ENCODE measurements around the gene PTPA.

The PTPA gene

DNA sequence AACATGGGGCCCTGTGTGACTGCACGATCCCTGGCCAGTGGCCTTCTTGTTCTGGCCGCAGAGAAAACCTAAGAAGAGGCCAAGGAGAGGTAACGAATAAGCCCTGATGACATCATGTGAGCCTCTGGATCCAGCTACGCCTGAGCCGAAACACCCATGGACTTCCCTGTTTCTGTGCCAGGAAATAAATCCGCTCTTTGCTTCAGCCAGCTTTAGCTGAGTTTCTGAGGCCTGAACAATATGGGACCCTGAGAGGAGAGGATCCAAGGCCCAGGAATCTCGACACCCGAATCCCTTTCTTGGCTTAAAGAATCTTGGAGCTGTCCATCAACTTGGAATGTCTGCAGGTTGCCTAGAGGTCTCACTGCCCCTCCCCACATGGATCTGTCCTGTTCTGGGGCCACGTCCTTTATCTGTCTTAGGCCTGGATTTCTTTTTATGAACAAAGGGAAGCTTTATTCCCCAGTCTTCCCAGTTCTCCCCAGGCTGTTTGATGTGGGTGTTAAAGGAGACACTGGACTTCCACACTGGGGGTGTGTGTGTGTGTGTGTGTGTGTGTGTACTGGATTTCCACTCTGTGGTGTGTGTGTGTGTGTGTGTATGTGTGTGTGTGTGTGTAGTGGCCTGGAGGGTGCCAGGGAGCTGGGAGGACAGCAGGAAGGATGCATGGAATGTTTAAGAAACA, 53.2 kb downstream of the PTPA start:
- in situ Hi-C loops (cut with HindIII; ENCODE audit: low sequenced_read_pairs) = no loop called here

DNA sequence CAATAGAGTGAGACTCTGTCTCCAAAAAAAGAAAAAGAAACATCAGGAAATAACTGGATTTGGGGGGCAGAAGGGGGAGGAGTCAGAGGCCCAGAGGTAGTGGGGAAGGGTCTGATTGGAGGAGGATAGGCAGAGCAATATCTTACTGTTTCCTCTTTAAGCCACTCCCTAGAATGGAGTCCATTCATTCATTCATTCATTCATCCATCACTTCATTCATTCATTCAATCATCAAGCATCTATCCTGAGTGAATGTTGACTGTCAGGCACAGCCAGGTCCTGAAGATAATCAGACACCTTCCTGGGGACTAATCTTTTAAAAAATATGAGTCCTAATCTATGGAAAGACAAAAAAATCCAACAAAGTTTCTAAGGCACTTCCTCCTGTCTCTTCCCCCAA, 54.0 kb downstream of the PTPA start:
- in situ Hi-C loops (cut with HindIII; ENCODE audit: low sequenced_read_pairs) = no loop called here
- no peak overlapping the region for H3K4me3 ChIP-seq (ENCODE audit: low read depth, low read length)
- TF ChIP-seq, protein P1, sequence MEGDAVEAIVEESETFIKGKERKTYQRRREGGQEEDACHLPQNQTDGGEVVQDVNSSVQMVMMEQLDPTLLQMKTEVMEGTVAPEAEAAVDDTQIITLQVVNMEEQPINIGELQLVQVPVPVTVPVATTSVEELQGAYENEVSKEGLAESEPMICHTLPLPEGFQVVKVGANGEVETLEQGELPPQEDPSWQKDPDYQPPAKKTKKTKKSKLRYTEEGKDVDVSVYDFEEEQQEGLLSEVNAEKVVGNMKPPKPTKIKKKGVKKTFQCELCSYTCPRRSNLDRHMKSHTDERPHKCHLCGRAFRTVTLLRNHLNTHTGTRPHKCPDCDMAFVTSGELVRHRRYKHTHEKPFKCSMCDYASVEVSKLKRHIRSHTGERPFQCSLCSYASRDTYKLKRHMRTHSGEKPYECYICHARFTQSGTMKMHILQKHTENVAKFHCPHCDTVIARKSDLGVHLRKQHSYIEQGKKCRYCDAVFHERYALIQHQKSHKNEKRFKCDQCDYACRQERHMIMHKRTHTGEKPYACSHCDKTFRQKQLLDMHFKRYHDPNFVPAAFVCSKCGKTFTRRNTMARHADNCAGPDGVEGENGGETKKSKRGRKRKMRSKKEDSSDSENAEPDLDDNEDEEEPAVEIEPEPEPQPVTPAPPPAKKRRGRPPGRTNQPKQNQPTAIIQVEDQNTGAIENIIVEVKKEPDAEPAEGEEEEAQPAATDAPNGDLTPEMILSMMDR (IDR thresholded peaks at IDR 0.05; ENCODE audit: low read depth, low read length, missing control alignments) = no peak
- DNase-seq (ENCODE audit: low read depth) = no peak

More for the DNA sequence above, 53.2 kb downstream of the PTPA start:
- TF ChIP-seq, protein P1 (IDR thresholded peaks at IDR 0.05; ENCODE audit: low read depth, low read length, missing control alignments) = no peak
- no peak for DNase-seq (ENCODE audit: low read depth)
- H3K4me3 ChIP-seq (ENCODE audit: low read depth, low read length) = no peak overlapping the region

DNA sequence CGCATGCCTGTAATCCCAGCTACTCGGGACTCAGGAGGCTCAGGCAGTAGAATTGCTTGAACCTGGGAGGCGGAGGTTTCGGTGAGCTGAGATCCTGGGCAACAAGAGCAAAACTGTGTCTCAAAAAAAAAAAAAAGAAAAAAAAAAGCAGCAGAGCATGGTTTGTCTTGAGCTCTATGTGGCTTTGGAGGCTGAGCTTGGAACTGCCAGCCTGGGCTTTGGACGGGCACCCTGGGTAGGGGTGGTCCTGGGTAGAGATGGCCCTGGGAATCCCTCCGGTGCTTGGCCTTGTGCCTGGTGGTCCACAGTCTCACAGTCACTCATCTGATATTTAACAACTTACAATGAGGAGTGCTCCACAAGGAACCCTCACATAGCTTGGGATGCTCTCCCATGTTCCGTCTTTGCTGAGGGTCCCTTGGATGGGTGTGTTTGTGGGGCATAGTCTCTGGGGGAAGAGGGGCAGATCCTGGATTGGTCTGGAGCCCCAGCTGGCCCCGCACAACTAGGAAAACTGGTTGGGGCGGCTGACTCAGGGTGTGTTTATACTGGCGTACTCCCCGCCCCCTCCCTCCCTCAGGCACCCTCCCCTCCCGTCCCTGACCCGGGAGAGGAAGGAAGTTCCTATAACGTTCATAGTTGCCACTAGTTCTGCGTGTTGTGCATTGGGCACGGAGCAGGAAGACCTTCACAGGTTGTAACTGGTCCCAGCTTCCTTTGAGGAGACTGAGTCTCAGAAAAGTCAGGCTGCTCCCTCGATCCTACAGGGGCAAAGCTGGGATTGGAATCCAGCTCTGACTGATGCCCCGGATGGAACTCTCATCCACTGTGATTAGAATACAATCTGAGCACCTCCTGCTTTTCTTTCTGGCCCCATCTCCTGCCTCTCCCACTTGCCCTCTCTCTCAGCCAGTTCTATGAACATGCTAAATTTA, 55.7 kb downstream of the PTPA start:
- no peak for DNase-seq (ENCODE audit: low read depth)
- in situ Hi-C loops (cut with HindIII; ENCODE audit: low sequenced_read_pairs) = no loop called here
- TF ChIP-seq, protein P1 (IDR thresholded peaks at IDR 0.05; ENCODE audit: low read depth, low read length, missing control alignments) = no peak
- no peak overlapping the region for H3K4me3 ChIP-seq (ENCODE audit: low read depth, low read length)

DNA sequence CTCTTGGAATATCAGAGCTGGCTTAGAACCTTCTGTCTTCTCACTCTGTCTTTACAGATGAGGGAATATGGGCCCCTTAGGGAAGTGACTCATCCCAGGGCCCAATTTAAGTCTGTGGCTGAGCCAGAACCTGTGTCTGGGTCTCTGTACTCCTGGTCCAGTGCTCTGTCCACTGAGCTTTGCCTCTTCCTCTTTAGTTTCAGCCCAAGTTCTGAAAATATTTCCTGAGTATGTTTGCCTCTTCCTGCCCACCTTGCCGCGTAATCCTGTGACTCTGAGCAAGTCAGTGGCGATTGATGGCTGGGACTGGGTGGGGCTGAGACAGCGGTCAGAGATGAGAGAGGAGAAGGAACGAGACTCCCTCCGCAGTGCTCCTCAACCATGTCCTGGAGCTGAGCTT, 59.0 kb downstream of the PTPA start:
- TF ChIP-seq, protein P1 (IDR thresholded peaks at IDR 0.05; ENCODE audit: low read depth, low read length, missing control alignments) = no peak
- in situ Hi-C loops (cut with HindIII; ENCODE audit: low sequenced_read_pairs) = loop anchor here (5.0 kb wide), 1 partner anchor 67 kb away; no protein-coding TSS in a partner anchor
- no peak for DNase-seq (ENCODE audit: low read depth)
- no peak overlapping the region for H3K4me3 ChIP-seq (ENCODE audit: low read depth, low read length)

DNA sequence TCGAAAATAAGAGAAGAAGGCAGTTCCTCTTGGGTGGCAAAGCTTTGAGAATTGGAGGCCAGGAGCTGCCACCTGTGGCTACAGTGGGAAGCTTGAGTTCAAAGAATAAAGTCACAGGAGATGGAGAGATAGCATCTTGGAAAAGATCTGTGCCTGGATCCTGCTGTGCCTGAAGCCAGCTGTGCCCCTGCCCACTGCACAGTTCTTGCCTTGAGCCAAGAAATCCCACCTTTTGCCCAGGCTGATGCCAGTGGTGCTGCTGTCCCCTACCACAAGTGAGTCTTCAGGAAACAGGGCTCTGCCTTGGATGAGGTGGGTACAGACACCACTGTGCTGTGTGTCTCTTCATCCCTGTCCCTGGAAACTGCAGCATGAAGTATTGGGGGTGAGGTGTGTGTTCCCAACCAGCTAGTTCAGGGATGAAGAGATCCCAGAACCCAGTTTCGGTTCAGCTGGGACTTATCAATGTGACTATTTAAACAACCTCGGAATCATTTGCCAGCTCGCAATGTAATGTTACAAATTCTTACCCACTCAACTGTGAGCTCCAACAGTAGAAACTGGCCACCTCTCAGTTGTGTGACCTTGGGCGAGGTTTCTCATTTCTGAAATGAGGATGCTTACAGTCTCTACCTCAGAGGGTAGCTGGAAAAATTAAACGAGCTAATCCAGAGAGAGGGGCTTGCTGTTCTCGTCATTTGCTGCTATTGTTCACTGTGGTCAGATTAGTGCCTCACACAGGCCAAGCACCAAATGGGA, 61.0 kb downstream of the PTPA start:
- TF ChIP-seq, protein P1 (IDR thresholded peaks at IDR 0.05; ENCODE audit: low read depth, low read length, missing control alignments) = no peak
- H3K4me3 ChIP-seq (ENCODE audit: low read depth, low read length) = no peak overlapping the region
- no peak for DNase-seq (ENCODE audit: low read depth)
- in situ Hi-C loops (cut with HindIII; ENCODE audit: low sequenced_read_pairs) = loop anchor here (5.0 kb wide), 1 partner anchor 65 kb away; no protein-coding TSS in a partner anchor

DNA sequence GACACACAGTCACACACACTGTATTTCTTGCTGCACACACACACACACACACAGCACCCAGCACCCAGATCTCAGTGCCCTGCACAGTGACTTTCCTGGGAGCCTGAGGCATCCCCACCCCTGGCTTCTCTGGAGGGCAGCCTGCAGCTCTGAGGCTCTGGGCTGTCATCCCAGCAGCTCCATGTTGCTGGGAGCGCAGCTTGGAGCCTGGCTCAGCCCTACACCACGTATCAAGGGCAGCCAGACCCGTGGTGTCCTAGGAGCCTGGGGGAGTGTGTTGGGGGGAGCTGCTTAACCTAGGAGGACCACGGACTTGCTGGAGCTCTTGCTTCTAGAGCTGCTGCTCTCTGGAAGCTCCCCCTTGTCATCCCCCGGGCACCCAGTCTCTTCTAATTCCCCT, 61.6 kb downstream of the PTPA start:
- in situ Hi-C loops (cut with HindIII; ENCODE audit: low sequenced_read_pairs) = loop anchor here (5.0 kb wide), 1 partner anchor 64 kb away; no protein-coding TSS in a partner anchor
- no peak overlapping the region for H3K4me3 ChIP-seq (ENCODE audit: low read depth, low read length)
- TF ChIP-seq, protein P1 (IDR thresholded peaks at IDR 0.05; ENCODE audit: low read depth, low read length, missing control alignments) = no peak
- no peak for DNase-seq (ENCODE audit: low read depth)
